ENCODE data around the gene RBM18. TPM values are rescaled to one million over a fixed set of nuclear protein-coding genes. Genes with fewer than 3 reads are reported as not detected.
A peak's percentile ranks its signal among the peaks of the same experiment; 100 is the strongest.

RBM18 gene
- total RNA-seq (2021; ENCODE audit: unreplicated experiment) (19.2 TPM), Bru-seq, nascent RNA (percentile 73 among the genes with signal in this experiment), BruChase-seq, experiment 1, labeled RNA remaining after a 2-hour chase (percentile 72 among the genes with signal in this experiment), BruChase-seq, experiment 2, labeled RNA remaining after a 6-hour chase (percentile 68 among the genes with signal in this experiment)
- 17.7 TPM for polyA plus RNA-seq (2012; ENCODE audit: insufficient read length)
- long read RNA-seq, full-length matches to known transcripts = 46 of 64 reads
- long read RNA-seq, partial matches to known transcripts = 2 of 64 reads
- long read RNA-seq, other reads (novel, unspliced or antisense) = 16 of 64 reads

- Histone ChIP-seq H3K4me3 (ENCODE audit: low read depth in 2 of 2, low read length in 2 of 2) (peak within 1 kb of the TSS; percentile 89 to 90), H3K9me3 (ENCODE audit: control insufficient read depth, insufficient read depth, low read depth, low read length) (no peaks in the 10 kb centered on the region), H3K36me3 (ENCODE audit: control insufficient read depth, insufficient read depth, low read length) (peaks cover 21% of the 10 kb centered on the region), H3K4me1 (ENCODE audit: control insufficient read depth, insufficient read depth, low read length) (peaks cover 12% of the 10 kb centered on the region), H3K27ac (ENCODE audit: low read length) (peak within 1 kb of the TSS; percentile 97), H3K27me3 (ENCODE audit: control insufficient read depth, insufficient read depth, low read length) (no peaks in the 10 kb centered on the region)
- in situ Hi-C loops (cut with HindIII; ENCODE audit: low pct_unique_long_range_greater_than_20kb, low sequenced_read_pairs) = no loop called here
- ChIA-PET POLR2A (interaction anchor here (0.6 kb wide), 1 partner anchor 909 kb away, joined by 3 read pairs; no protein-coding TSS in a partner anchor), CTCF (interaction anchor here (0.6 to 0.7 kb wide), 2 partner anchors 69 to 857 kb away, joined by 3 to 12 read pairs; no protein-coding TSS in a partner anchor)
- BruUV-seq (replicated peaks) = no TSS peak
- peak; percentile 54 for DNase-seq (ENCODE audit: low read depth, low spot score)
- intact Hi-C loops (cut with micrococcal nuclease; ENCODE audit: unreplicated experiment) = no loop called here
- TF ChIP-seq, protein P1, sequence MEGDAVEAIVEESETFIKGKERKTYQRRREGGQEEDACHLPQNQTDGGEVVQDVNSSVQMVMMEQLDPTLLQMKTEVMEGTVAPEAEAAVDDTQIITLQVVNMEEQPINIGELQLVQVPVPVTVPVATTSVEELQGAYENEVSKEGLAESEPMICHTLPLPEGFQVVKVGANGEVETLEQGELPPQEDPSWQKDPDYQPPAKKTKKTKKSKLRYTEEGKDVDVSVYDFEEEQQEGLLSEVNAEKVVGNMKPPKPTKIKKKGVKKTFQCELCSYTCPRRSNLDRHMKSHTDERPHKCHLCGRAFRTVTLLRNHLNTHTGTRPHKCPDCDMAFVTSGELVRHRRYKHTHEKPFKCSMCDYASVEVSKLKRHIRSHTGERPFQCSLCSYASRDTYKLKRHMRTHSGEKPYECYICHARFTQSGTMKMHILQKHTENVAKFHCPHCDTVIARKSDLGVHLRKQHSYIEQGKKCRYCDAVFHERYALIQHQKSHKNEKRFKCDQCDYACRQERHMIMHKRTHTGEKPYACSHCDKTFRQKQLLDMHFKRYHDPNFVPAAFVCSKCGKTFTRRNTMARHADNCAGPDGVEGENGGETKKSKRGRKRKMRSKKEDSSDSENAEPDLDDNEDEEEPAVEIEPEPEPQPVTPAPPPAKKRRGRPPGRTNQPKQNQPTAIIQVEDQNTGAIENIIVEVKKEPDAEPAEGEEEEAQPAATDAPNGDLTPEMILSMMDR (IDR thresholded peaks at IDR 0.05) = no peak
- TF ChIP-seq, protein P2, sequence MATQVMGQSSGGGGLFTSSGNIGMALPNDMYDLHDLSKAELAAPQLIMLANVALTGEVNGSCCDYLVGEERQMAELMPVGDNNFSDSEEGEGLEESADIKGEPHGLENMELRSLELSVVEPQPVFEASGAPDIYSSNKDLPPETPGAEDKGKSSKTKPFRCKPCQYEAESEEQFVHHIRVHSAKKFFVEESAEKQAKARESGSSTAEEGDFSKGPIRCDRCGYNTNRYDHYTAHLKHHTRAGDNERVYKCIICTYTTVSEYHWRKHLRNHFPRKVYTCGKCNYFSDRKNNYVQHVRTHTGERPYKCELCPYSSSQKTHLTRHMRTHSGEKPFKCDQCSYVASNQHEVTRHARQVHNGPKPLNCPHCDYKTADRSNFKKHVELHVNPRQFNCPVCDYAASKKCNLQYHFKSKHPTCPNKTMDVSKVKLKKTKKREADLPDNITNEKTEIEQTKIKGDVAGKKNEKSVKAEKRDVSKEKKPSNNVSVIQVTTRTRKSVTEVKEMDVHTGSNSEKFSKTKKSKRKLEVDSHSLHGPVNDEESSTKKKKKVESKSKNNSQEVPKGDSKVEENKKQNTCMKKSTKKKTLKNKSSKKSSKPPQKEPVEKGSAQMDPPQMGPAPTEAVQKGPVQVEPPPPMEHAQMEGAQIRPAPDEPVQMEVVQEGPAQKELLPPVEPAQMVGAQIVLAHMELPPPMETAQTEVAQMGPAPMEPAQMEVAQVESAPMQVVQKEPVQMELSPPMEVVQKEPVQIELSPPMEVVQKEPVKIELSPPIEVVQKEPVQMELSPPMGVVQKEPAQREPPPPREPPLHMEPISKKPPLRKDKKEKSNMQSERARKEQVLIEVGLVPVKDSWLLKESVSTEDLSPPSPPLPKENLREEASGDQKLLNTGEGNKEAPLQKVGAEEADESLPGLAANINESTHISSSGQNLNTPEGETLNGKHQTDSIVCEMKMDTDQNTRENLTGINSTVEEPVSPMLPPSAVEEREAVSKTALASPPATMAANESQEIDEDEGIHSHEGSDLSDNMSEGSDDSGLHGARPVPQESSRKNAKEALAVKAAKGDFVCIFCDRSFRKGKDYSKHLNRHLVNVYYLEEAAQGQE (IDR thresholded peaks at IDR 0.05; ENCODE audit: insufficient read depth in 1 of 2, low read depth in 2 of 2, low read length in 1 of 2) = 0 out of 4 replicates have a peak, but pooled peaks of 1 of the 2 experiments have one; percentile 45
- TF ChIP-seq TCF7L2 (IDR thresholded peaks at IDR 0.05; ENCODE audit: low read depth, low read length) (peak; percentile 7; the same call in 1 of the 2 replicates), POLR2AphosphoS5 (IDR thresholded peaks at IDR 0.05; ENCODE audit: low read depth, low read length) (peak; percentile 68)
- ATAC-seq = peak; percentile 97
These were observed at the start of gene RBM18, which contains the start of gene MRRF for GRCh38 chr9:122264360-122265148. Gene RBM18, minus strand, starts transcription at chr9:122264840. Its CDS starts 3,348 bp downstream, at chr9:122261492. Gene MRRF, plus strand, starts transcription at chr9:122264882. Its CDS starts 6,010 bp downstream, at chr9:122270892.

DNA sequence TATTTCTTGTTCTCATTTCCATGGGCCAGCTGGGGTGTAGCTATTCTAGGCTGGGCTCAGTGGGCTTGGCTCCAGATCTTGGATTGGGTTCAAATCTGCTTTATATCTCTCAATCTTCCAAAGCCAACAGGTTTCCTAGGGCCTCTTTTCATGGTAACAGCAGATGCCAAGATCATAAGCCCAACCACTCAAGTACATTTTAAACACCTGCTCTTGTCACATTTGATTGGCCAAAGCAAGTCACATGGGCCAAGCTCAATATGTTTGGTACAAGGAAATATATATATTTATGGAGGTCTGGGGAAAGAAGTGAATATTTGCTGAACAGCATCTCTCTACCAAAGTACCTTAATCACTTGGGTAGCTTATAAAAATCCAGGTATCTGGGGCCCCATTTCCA is 49.5 kb upstream of the RBM18 start:
- H3K9me3 ChIP-seq (ENCODE audit: control insufficient read depth, insufficient read depth, low read depth, low read length) = no peaks in the 10 kb centered on the region
- H3K4me1 ChIP-seq (ENCODE audit: control insufficient read depth, insufficient read depth, low read length) = no peaks in the 10 kb centered on the region
- intact Hi-C loops (cut with micrococcal nuclease; ENCODE audit: unreplicated experiment) (no loop called here), in situ Hi-C loops (cut with HindIII; ENCODE audit: low pct_unique_long_range_greater_than_20kb, low sequenced_read_pairs) (no loop called here)
- H3K4me3 ChIP-seq (ENCODE audit: low read depth in 2 of 2, low read length in 2 of 2) = no peak overlapping the region
- H3K27me3 ChIP-seq (ENCODE audit: control insufficient read depth, insufficient read depth, low read length) = no peaks in the 10 kb centered on the region
- CTCF ChIA-PET = no interaction called here
- H3K27ac ChIP-seq (ENCODE audit: low read length) = no peak overlapping the region
- DNase-seq (ENCODE audit: low read depth, low spot score) (no peak), ATAC-seq (no peak)
- no TSS peak for BruUV-seq (replicated peaks)
- TF ChIP-seq, protein P1 (IDR thresholded peaks at IDR 0.05) = no peak
- TF ChIP-seq, protein P2 (IDR thresholded peaks at IDR 0.05; ENCODE audit: insufficient read depth in 1 of 2, low read depth in 2 of 2, low read length in 1 of 2) = no peak
- no peak for TF ChIP-seq POLR2AphosphoS5 (IDR thresholded peaks at IDR 0.05; ENCODE audit: low read depth, low read length)
- TF ChIP-seq SIN3A (IDR thresholded peaks at IDR 0.05; ENCODE audit: borderline replicate concordance, insufficient read depth, low read depth, low read length) = no peak
- TF ChIP-seq TCF7L2 (IDR thresholded peaks at IDR 0.05; ENCODE audit: low read depth, low read length) = no peak
- POLR2A ChIA-PET = no interaction called here
- H3K36me3 ChIP-seq (ENCODE audit: control insufficient read depth, insufficient read depth, low read length) = peaks cover 10% of the 10 kb centered on the region

Data from Panc1 (cell line).